Upper lobe of left lung (tissue), 6 donors: ENCODE measurements around the gene PPP1R9A. TPM values are rescaled to one million over a fixed set of nuclear protein-coding genes. Genes with fewer than 3 reads are reported as not detected.

Experiments used
- ATAC-seq, 2 donors: fragments of 200-7000 bp; cut with Tn5 transposase; one replicate each; pipeline ENCODE4 v1.9.1; 2022; ENCODE audit warnings: mild to moderate bottlenecking in 2 of 2, moderate library complexity in 2 of 2; ENCODE audit not compliant: low FRiP score in 2 of 2
- DNase-seq, 2 donors: peaks; one replicate each; pipeline ENCODE4 v3.0.0-alpha.2; 2019 to 2020
- H3K27ac ChIP-seq, 4 donors: fragments of 200-600 bp; sonication (generic); one replicate each; pipeline ENCODE4 v1.5.1; 2016 to 2019
- H3K27me3 ChIP-seq, 4 donors: fragments of 200-600 bp; sonication (generic); one replicate each; pipeline ENCODE4 v1.5.1; 2017 to 2019
- H3K36me3 ChIP-seq, 4 donors: fragments of 200-600 bp; sonication (generic); one replicate each; pipeline ENCODE4 v1.5.1; 2016 to 2019
- H3K4me1 ChIP-seq, 4 donors: fragments of 200-600 bp; sonication (generic); one replicate each; pipeline ENCODE4 v1.5.1; 2018 to 2019
- H3K4me3 ChIP-seq, 4 donors: fragments of 200-600 bp; sonication (generic); one replicate each; pipeline ENCODE4 v1.5.1; 2017 to 2019; ENCODE audit warnings: mild to moderate bottlenecking in 2 of 4, moderate library complexity in 1 of 4
- H3K9me3 ChIP-seq, 4 donors: fragments of 200-600 bp; sonication (generic); one replicate each; pipeline ENCODE4 v1.5.1; 2018 to 2019
- CTCF ChIP-seq, 6 experiments: fragments of 450-650 bp in 4 of 6; fragments of 200-600 bp in 2 of 6; sonication (generic) in 2 of 6; IDR thresholded peaks; one replicate each; pipeline ENCODE4 v1.5.1; 2016 to 2019; ENCODE audit warnings: antibody characterized with exemption in 6 of 6
- EP300 ChIP-seq, 4 donors: sonication (generic); formaldehyde crosslinking; IDR thresholded peaks; one replicate each; pipeline ENCODE4 v1.5.1; 2017; ENCODE audit warnings: antibody characterized with exemption in 4 of 4, control low read depth in 2 of 4
- POLR2A ChIP-seq, 4 donors: fragments of 450-650 bp; IDR thresholded peaks; one replicate each; pipeline ENCODE4 v1.5.1; 2016 to 2017; ENCODE audit warnings: antibody characterized with exemption in 4 of 4, mild to moderate bottlenecking in 2 of 4
- POLR2AphosphoS5 ChIP-seq, 2 donors: sonication (generic); formaldehyde crosslinking; IDR thresholded peaks; one replicate each; pipeline ENCODE4 v1.5.1; 2017; ENCODE audit warnings: antibody characterized with exemption in 2 of 2
- WGBS, 2 donors: methylation state at CpG; one replicate each; pipeline ENCODE4 v1.1.5; 2017 to 2018; 5-methylcytosine and 5-hydroxymethylcytosine counted together
- total RNA-seq, 6 donors: library from RNA; depleted of rRNA in 4 of 6; stranded (reverse); fragments of >200 nt in 4 of 6; gene quantifications; one replicate each; pipeline versions ENCODE4 v1.1.0 to v1.2.1, GENCODE V29; 2016 to 2021
- donor health status: DM: no; HTN: no; CAD: no; lungs with moderate emphysema.
- donor health status: DM: no; HTN: yes; CAD: no; lungs with severe emphysema.

Gene PPP1R9A
- total RNA-seq, 6 donors from 2014 or later = 16.9 to 41.9 (median 26.2) TPM

GRCh38 chr7:95265634-95266033 is 358.2 kb downstream of the PPP1R9A start:
- ATAC-seq (no peak), DNase-seq (no peak)
- no peaks in the 10 kb centered on the region for H3K4me1 ChIP-seq
- H3K36me3 ChIP-seq = no peaks in the 10 kb centered on the region
- H3K9me3 ChIP-seq = no peaks in the 10 kb centered on the region
- 95 to 97% methylated on average over 2 of the region's 2 CpGs for WGBS, 2 donors
- H3K27me3 ChIP-seq = no peaks in the 10 kb centered on the region
- TF ChIP-seq CTCF (IDR thresholded peaks at IDR 0.05) (no peak), POLR2A (IDR thresholded peaks at IDR 0.05) (no peak), EP300 (IDR thresholded peaks at IDR 0.05) (no peak)
- H3K27ac ChIP-seq = no peak overlapping the region
- H3K4me3 ChIP-seq = no peak overlapping the region

GRCh38 chr7:95267754-95268153 is 360.4 kb downstream of the PPP1R9A start:
- TF ChIP-seq POLR2AphosphoS5 (IDR thresholded peaks at IDR 0.05) = no peak
- TF ChIP-seq POLR2A (IDR thresholded peaks at IDR 0.05) = no peak
- no peak for TF ChIP-seq EP300 (IDR thresholded peaks at IDR 0.05)
- H3K4me3 ChIP-seq = no peak overlapping the region
- H3K36me3 ChIP-seq = no peaks in the 10 kb centered on the region
- H3K27me3 ChIP-seq = no peaks in the 10 kb centered on the region
- no peak for ATAC-seq
- WGBS, 2 donors = 84 to 93% methylated on average over 2 of the region's 2 CpGs
- no peaks in the 10 kb centered on the region for H3K4me1 ChIP-seq
- no peak for DNase-seq
- no peaks in the 10 kb centered on the region for H3K9me3 ChIP-seq
- no peak overlapping the region for H3K27ac ChIP-seq

DNA sequence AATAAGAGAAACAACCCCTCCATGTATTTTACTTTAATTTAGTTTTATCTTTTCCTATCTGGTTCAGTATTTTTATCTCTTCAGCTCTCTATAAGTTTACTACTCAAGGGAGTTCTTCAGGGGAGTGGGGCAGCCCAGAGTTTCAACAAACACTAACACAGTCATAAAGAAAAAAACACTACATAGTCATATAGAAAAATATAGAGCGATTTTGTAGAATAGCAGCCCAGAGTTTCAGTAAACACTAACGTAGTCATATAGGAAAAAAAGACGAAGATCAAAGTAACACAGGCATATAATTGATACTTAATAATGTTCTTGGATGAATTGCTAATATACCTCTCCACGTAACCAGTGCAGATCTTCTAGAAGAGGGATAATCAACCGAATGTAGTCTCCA is 362.2 kb downstream of the PPP1R9A start:
- Histone ChIP-seq H3K9me3 (no peaks in the 10 kb centered on the region), H3K4me3 (no peak overlapping the region), H3K27me3 (no peaks in the 10 kb centered on the region), H3K4me1 (no peaks in the 10 kb centered on the region), H3K36me3 (no peaks in the 10 kb centered on the region), H3K27ac (no peak overlapping the region)
- 89% methylated on average over 5 of the region's 5 CpGs for WGBS, 2 donors
- ATAC-seq (no peak), DNase-seq (no peak)
- TF ChIP-seq EP300 (IDR thresholded peaks at IDR 0.05) (no peak), CTCF (IDR thresholded peaks at IDR 0.05) (no peak), POLR2A (IDR thresholded peaks at IDR 0.05) (no peak)

- WGBS, 2 donors = 81 to 85% methylated on average over 2 of the region's 2 CpGs
- H3K27ac ChIP-seq = no peak overlapping the region
- DNase-seq (no peak), ATAC-seq (no peak)
- no peak for TF ChIP-seq CTCF (IDR thresholded peaks at IDR 0.05)
- no peak for TF ChIP-seq EP300 (IDR thresholded peaks at IDR 0.05)
- no peak for TF ChIP-seq POLR2A (IDR thresholded peaks at IDR 0.05)
- no peak for TF ChIP-seq POLR2AphosphoS5 (IDR thresholded peaks at IDR 0.05)
- H3K9me3 ChIP-seq = no peaks in the 10 kb centered on the region
- H3K27me3 ChIP-seq = no peaks in the 10 kb centered on the region
- no peak overlapping the region for H3K4me3 ChIP-seq
- no peaks in the 10 kb centered on the region for H3K36me3 ChIP-seq
- peaks cover 0 to 5% (median 0%) of the 10 kb centered on the region in 4 donors for H3K4me1 ChIP-seq
Measured at GRCh38 chr7:95276114-95276513, 368.7 kb downstream of the PPP1R9A start.

- no peak for TF ChIP-seq EP300 (IDR thresholded peaks at IDR 0.05)
- no peak for TF ChIP-seq POLR2A (IDR thresholded peaks at IDR 0.05)
- TF ChIP-seq POLR2AphosphoS5 (IDR thresholded peaks at IDR 0.05) = no peak
- no peak for TF ChIP-seq CTCF (IDR thresholded peaks at IDR 0.05)
- Histone ChIP-seq H3K4me1 (peaks cover 0 to 5% (median 0%) of the 10 kb centered on the region in 4 donors), H3K4me3 (no peak overlapping the region), H3K36me3 (no peaks in the 10 kb centered on the region), H3K27me3 (no peaks in the 10 kb centered on the region), H3K27ac (no peak overlapping the region), H3K9me3 (no peaks in the 10 kb centered on the region)
- DNase-seq = no peak
- no peak for ATAC-seq
- 46 to 62% methylated on average over 2 of the region's 2 CpGs for WGBS, 2 donors
Measured at GRCh38 chr7:95279417-95279816, 372.0 kb downstream of the PPP1R9A start.
